K562 (cell line): ENCODE measurements around the gene MT1M. TPM values are rescaled to one million over a fixed set of nuclear protein-coding genes. Genes with fewer than 3 reads are reported as not detected.
A peak's percentile ranks its signal among the peaks of the same experiment; 100 is the strongest.

Experiments used
- ATAC-seq: fragments of 200-7000 bp; cut with Tn5 transposase; 3 replicates; pipeline ENCODE4 v1.9.1; 2020; ENCODE audit warnings: moderate library complexity
- BruUV-seq: library from RNA; stranded (reverse); fragments of 400-500 nt; replicated peaks from 2 replicates; lab custom pipeline; 2021; lab: Mats Ljungman, UMichigan
- CTCF ChIA-PET: fragments of 300-600 bp; formaldehyde crosslinking; extraction: SDS; loops from one replicate; lab custom pipeline; 2021; ENCODE audit warnings: low intra/inter-chr PET ratio; lab: Yijun Ruan, JAX
- POLR2A ChIA-PET: fragments of 300-600, 350-650 bp; sonication (Branson Sonifier 250); formaldehyde crosslinking; extraction: SDS; loops from one replicate; lab custom pipeline; 2021; ENCODE audit warnings: antibody characterized with exemption, inconsistent platforms; lab: Yijun Ruan, JAX
- DNase-seq, 4 experiments: peaks; one replicate each; pipeline versions ENCODE4 v3.0.0 to v3.0.0-alpha.2; 2011 to 2018; ENCODE audit warnings: low spot score in 3 of 4, mixed read lengths in 3 of 4; ENCODE audit errors: extremely low read depth in 1 of 4
- FAIRE-seq: peaks from 2 replicates; lab custom pipeline; 2011; peaks lifted over from hg19 to GRCh38; lab: Jason Lieb, UNC
- H2AFZ ChIP-seq: 2 replicates; pipeline ENCODE4 v1.6.0; 2011; ENCODE audit warnings: low read depth, low read length, control low read depth, inconsistent platforms
- H3K27ac ChIP-seq: fragments of 200-600 bp; 3 replicates; pipeline ENCODE4 v1.8.0; 2011; ENCODE audit warnings: low read depth, mild to moderate bottlenecking, control low read depth, inconsistent platforms, low read length, moderate library complexity, mixed read lengths; ENCODE audit errors: extremely low read depth
- H3K27me3 ChIP-seq, 2 experiments: fragments of 300-600 bp in 1 of 2; 2 replicates in 1 of 2; 3 replicates in 1 of 2; pipeline versions ENCODE4 v1.6.0 to v1.8.0; 2011; ENCODE audit warnings: inconsistent platforms in 2 of 2, low read length in 2 of 2, mild to moderate bottlenecking in 1 of 2, mixed read lengths in 1 of 2, moderate library complexity in 1 of 2; ENCODE audit not compliant: control insufficient read depth in 2 of 2, insufficient read depth in 2 of 2
- H3K36me3 ChIP-seq: fragments of 300-600 bp; 3 replicates; pipeline ENCODE4 v1.8.0; 2011; ENCODE audit warnings: mild to moderate bottlenecking, low read length, inconsistent platforms; ENCODE audit not compliant: control insufficient read depth, insufficient read depth
- H3K4me1 ChIP-seq, 2 experiments: fragments of 200-600 bp in 1 of 2; replicated peaks in 1 of 2; 2 replicates in 1 of 2; 3 replicates in 1 of 2; pipeline versions ENCODE4 v1.5.1 to v1.8.0; 2011; ENCODE audit warnings: inconsistent platforms in 2 of 2, low read length in 2 of 2, mild to moderate bottlenecking in 1 of 2, mixed read lengths in 1 of 2, moderate library complexity in 1 of 2; ENCODE audit not compliant: control insufficient read depth in 2 of 2, insufficient read depth in 2 of 2
- H3K4me2 ChIP-seq: 2 replicates; pipeline ENCODE4 v1.6.1; 2011; ENCODE audit warnings: low read length, control low read depth, inconsistent platforms, mixed read lengths; ENCODE audit not compliant: insufficient read depth
- H3K4me3 ChIP-seq: fragments of 200-600 bp; sonication (generic), shearing (Covaris generic); 2 replicates; pipeline ENCODE4 v1.5.1; 2016; ENCODE audit warnings: control low read depth, inconsistent platforms
- H3K79me2 ChIP-seq: fragments of 200-600 bp; 3 replicates; pipeline ENCODE4 v1.8.0; 2011; ENCODE audit warnings: low read length, inconsistent platforms; ENCODE audit not compliant: control insufficient read depth, insufficient read depth
- H3K9ac ChIP-seq, 2 experiments: 2 replicates each; pipeline versions ENCODE4 v1.6.0 to v1.6.1; 2011; ENCODE audit warnings: low read depth in 2 of 2, low read length in 2 of 2, control low read depth in 1 of 2, inconsistent platforms in 1 of 2, mild to moderate bottlenecking in 1 of 2, mixed read lengths in 1 of 2; ENCODE audit not compliant: insufficient read depth in 1 of 2
- H3K9me1 ChIP-seq: one replicate; pipeline ENCODE4 v1.6.0; 2011; ENCODE audit warnings: inconsistent platforms, mild to moderate bottlenecking, low read length, moderate library complexity; ENCODE audit not compliant: control insufficient read depth, insufficient read depth
- H3K9me3 ChIP-seq: replicated peaks from 2 replicates; pipeline ENCODE4 v1.5.1; 2011; ENCODE audit warnings: low read depth, low read length, inconsistent platforms; ENCODE audit not compliant: control insufficient read depth, insufficient read depth
- H4K20me1 ChIP-seq: replicated peaks from 2 replicates; pipeline ENCODE4 v1.6.1; 2011; ENCODE audit warnings: low read length, inconsistent platforms, mixed read lengths; ENCODE audit not compliant: control insufficient read depth, insufficient read depth
- BRD9 ChIP-seq: fragments of 450-650 bp; IDR thresholded peaks from 2 replicates; pipeline ENCODE4 v1.6.1; 2018; ENCODE audit warnings: low read depth; ENCODE audit not compliant: partially characterized antibody
- DPF2 ChIP-seq: fragments of 450-650 bp; IDR thresholded peaks from 2 replicates; pipeline ENCODE4 v1.6.1; 2016
- HES1 ChIP-seq: fragments of 450-650 bp; IDR thresholded peaks from 2 replicates; pipeline ENCODE4 v1.6.1; 2016; ENCODE audit warnings: low read depth, mild to moderate bottlenecking, moderate library complexity
- MAFK ChIP-seq: IDR thresholded peaks from 2 replicates; pipeline ENCODE4 v1.6.1; 2011; ENCODE audit warnings: low read length, improper control_type of control experiment
- MXD1 ChIP-seq: fragments of 250-450 bp; sonication (Bioruptor Pico); IDR thresholded peaks from 2 replicates; pipeline ENCODE4 v1.8.0; 2021; ENCODE audit warnings: borderline replicate concordance, mild to moderate bottlenecking, moderate library complexity; ENCODE audit not compliant: poor library complexity, severe bottlenecking
- MXI1 ChIP-seq: IDR thresholded peaks from 2 replicates; pipeline ENCODE4 v1.6.1; 2011; ENCODE audit warnings: low read depth, mild to moderate bottlenecking, improper control_type of control experiment, low read length
- NFIC ChIP-seq: fragments of 450-650 bp; IDR thresholded peaks from 2 replicates; pipeline ENCODE4 v1.6.1; 2017; ENCODE audit warnings: mild to moderate bottlenecking, inconsistent platforms
- SMARCA4 ChIP-seq: fragments of 450-650 bp; IDR thresholded peaks from 2 replicates; pipeline ENCODE4 v1.6.1; 2016
- STAT6 ChIP-seq: sonication (generic); formaldehyde crosslinking; IDR thresholded peaks from 2 replicates; pipeline ENCODE4 v1.8.1; 2023; ENCODE audit warnings: mild to moderate bottlenecking, missing genetic modification reagents
- ZBED1 ChIP-seq: IDR thresholded peaks from 2 replicates; pipeline ENCODE4 v1.6.1; 2014
- ZNF184 ChIP-seq: sonication (generic); formaldehyde crosslinking; IDR thresholded peaks from 2 replicates; pipeline ENCODE4 v1.5.0; 2020; ENCODE audit warnings: missing genetic modification reagents
- ZNF311 ChIP-seq: fragments of 250-450 bp; sonication (Bioruptor Pico); IDR thresholded peaks from 2 replicates; pipeline ENCODE4 v1.4.0; 2020; ENCODE audit warnings: mild to moderate bottlenecking, moderate library complexity
- WGBS: fragments of 100-300 bp; shearing (Covaris generic); methylation state at CpG from one replicate; pipeline ENCODE4 v1.1.6; 2016; ENCODE audit warnings: low coverage, mixed read lengths; ENCODE audit not compliant: insufficient coverage; ENCODE audit errors: missing lambda C conversion rate; 5-methylcytosine and 5-hydroxymethylcytosine counted together
- in situ Hi-C: fragments of 300-500 bp; cut with MboI; formaldehyde crosslinking; loops from 4 replicates; pipeline ENCODE4 v1.15.0; 2018; ENCODE audit warnings: inconsistent platforms, mixed read lengths
- intact Hi-C: fragments of 100-400 bp; cut with micrococcal nuclease; formaldehyde crosslinking; loops from 2 replicates; pipeline ENCODE4 v1.14.2; 2022
- polyA plus RNA-seq, 8 experiments: library from polyadenylated mRNA; depleted of rRNA in 4 of 8; stranded (reverse) in 5 of 8; unstranded in 3 of 8; fragments of >200 nt; fragmentation: Nextera tagmentation in 2 of 8; fragmentation: Illumina TruSeq in 1 of 8; extraction: Ambion mirVana in 2 of 8; extraction: Trizol in 1 of 8; gene quantifications; 2 replicates each; pipeline versions ENCODE4 v1.2.1 to v1.2.3, GENCODE V29; 2011 to 2014; ENCODE audit warnings: inconsistent platforms in 1 of 8, missing spikeins in 1 of 8
- total RNA-seq, 7 experiments: library from RNA; depleted of rRNA in 6 of 7; stranded (reverse); fragments of >200 nt in 6 of 7; fragmentation: Illumina TruSeq in 2 of 7; extraction: Trizol in 2 of 7; gene quantifications; 2 replicates each; pipeline versions ENCODE4 v1.2.1 to v1.2.3, GENCODE V29; 2011 to 2021; ENCODE audit warnings: low replicate concordance in 1 of 7

Gene MT1M
- total and polyA plus RNA-seq, 9 of the 15 experiments (the other 6 are each of a cell fraction or from before 2014, with no cell fraction given): not detected

GRCh38 chr16:56606476-56607108, 25.9 kb upstream of the MT1M start:
- H3K79me2 ChIP-seq: no peaks in the 10 kb centered on the region
- POLR2A ChIA-PET: interaction anchor here (1.5 kb wide), 1 partner anchor 15 kb away, joined by 3 read pairs; no protein-coding TSS in a partner anchor
- H3K36me3 ChIP-seq: no peaks in the 10 kb centered on the region
- peak overlapping the region; percentile 73 for H2AFZ ChIP-seq
- intact Hi-C loops: no loop called here
- H3K27me3 ChIP-seq: 0 out of 5 replicates have a peak, but pooled peaks cover 0 to 3% of the 10 kb centered on the region in 2 experiments
- H3K4me3 ChIP-seq: no peak overlapping the region
- peaks cover 27 to 29% of the 10 kb centered on the region in 2 experiments for H3K4me1 ChIP-seq
- no peak overlapping the region for H3K27ac ChIP-seq
- no peaks in the 10 kb centered on the region for H4K20me1 ChIP-seq
- H3K4me2 ChIP-seq: no peak overlapping the region; the same call in 1 of the 2 replicates
- no peak for ATAC-seq
- in situ Hi-C loops: no loop called here
- H3K9me1 ChIP-seq: no peaks in the 10 kb centered on the region
- no peak for TF ChIP-seq ZBED1
- TF ChIP-seq SMARCA4: no peak
- peak; percentile 64; the same call in 1 of the 2 replicates for TF ChIP-seq ZNF184 (CRISPR knock-in tag)
- TF ChIP-seq, all 486 proteins: peak for 1
- no TSS peak for BruUV-seq
- no peaks in the 10 kb centered on the region for H3K9me3 ChIP-seq
- H3K9ac ChIP-seq: no peak overlapping the region
- DNase-seq: no peak
- CTCF ChIA-PET: no interaction called here
- no peak for FAIRE-seq
- WGBS: 71% methylated on average over 8 of the region's 8 CpGs

- in situ Hi-C loops: no loop called here
- Histone ChIP-seq H3K4me1 (peaks cover 27 to 29% of the 10 kb centered on the region in 2 experiments), H2AFZ (peak overlapping the region; percentile 73), H3K36me3 (no peaks in the 10 kb centered on the region), H3K9me1 (no peaks in the 10 kb centered on the region), H3K79me2 (no peaks in the 10 kb centered on the region), H3K27ac (no peak overlapping the region; the same call in 2 of the 3 replicates), H3K4me3 (no peak overlapping the region), H3K27me3 (no peaks in the 10 kb centered on the region), H3K4me2 (no peak overlapping the region; the same call in 1 of the 2 replicates), H4K20me1 (no peaks in the 10 kb centered on the region), H3K9ac (0 out of 4 replicates have a peak overlapping the region, but pooled peaks of 1 of the 2 experiments have one; percentile 69), H3K9me3 (no peaks in the 10 kb centered on the region)
- FAIRE-seq (no peak), DNase-seq (no peak), ATAC-seq (no peak)
- ChIA-PET POLR2A (interaction anchor here (1.5 kb wide), 1 partner anchor 15 kb away, joined by 3 read pairs; no protein-coding TSS in a partner anchor), CTCF (no interaction called here)
- WGBS: 74% methylated on average over 14 of the region's 14 CpGs
- intact Hi-C loops: no loop called here
- no TSS peak for BruUV-seq
- no peak for TF ChIP-seq BRD9
- TF ChIP-seq NFIC: no peak
- no peak for TF ChIP-seq SMARCA4
- no peak for TF ChIP-seq HES1
- no peak for TF ChIP-seq MXI1
- TF ChIP-seq MAFK: no peak
- TF ChIP-seq ZNF311: peak; percentile 21; the same call in 1 of the 2 replicates
- TF ChIP-seq STAT6 (CRISPR knock-in tag): no peak
- no peak for TF ChIP-seq DPF2
- no peak for TF ChIP-seq MXD1 (CRISPR knock-in tag)
These were observed 25.3 kb upstream of the MT1M start for GRCh38 chr16:56607109-56607618.
